Astrocyte of the hippocampus (primary cell): ENCODE data around the gene WIPF2.

Experiments
- DNase-seq: peaks from one replicate; pipeline ENCODE4 v3.0.0; 2011; ENCODE audit warnings: low read depth, low spot score

WIPF2 gene

GRCh38 chr17:40313668-40314583, 94.8 kb downstream of the WIPF2 start:
- no peak for DNase-seq

DNA sequence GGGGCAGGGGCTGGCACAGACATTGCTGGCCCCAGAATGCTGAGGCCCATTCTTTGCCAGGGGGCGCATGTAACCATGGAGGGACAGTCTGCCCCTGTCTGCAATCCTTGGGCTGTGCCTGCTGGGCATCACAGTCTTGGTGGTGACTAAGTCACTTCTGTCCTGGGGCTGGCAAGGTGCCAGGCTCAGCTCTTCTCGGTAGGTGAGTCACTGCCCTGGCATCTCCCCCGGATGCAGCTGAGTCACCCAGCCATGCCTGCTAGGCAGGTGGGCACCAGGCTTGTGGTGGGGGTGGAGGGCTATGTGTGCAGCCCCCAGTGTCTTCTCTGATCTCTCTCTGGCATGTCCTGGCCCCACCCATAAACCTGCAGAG, 95.5 kb downstream of the WIPF2 start:
- peak; percentile 97 for DNase-seq

GRCh38 chr17:40315206-40315605, 96.1 kb downstream of the WIPF2 start:
- no peak for DNase-seq

GRCh38 chr17:40315678-40316570, 96.8 kb downstream of the WIPF2 start:
- no peak for DNase-seq

GRCh38 chr17:40316571-40317344, 97.7 kb downstream of the WIPF2 start:
- DNase-seq: peak; percentile 85

GRCh38 chr17:40317345-40317873, 98.3 kb downstream of the WIPF2 start:
- peak; percentile 75 for DNase-seq

DNA sequence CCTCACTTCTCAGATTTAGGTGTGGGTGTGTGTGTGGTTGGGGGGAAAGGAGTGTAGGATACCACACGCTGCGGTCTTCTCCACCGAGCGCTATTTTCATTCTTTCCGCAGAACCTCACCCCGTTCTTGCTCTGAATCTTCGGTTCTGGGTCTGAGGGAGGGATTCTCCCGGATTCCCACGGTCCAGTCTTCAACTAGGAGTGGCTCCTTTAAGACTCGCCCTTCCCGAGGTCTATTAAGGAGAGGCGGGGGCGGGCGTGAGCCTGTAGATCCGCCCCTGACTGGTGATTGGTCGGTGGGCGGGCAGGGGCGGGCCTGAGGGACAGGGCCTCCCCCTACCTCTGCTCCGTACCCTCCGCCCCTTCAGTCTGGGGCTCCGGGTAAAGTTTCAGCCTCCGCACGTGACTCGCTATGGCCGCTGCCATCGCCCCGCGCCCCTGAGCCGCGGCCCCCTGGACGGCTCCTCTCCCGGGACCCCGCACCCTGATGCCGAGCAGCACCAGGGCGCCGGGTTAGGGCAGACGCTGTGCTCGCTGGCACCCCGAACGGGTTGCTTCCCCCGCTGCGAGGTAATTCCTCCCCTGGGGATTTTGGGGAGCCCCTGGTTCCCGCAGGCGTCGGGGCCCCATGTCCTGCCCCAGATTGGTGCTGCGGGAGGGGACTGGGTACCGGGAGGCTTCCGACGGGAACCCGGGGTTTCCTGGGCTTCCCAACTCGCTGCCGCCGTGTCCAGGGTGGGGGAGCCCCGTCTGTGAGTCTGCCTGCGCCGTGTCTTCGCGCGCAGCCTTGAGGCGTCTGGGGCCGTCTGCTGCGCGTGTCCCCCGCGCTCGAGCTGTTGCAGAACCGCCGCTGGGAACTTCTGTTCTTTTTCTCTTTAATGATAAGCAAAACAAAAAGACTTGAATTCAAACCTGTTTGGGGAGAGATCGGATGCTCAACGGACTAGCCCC, 99.1 kb downstream of the WIPF2 start:
- peak; percentile 99 for DNase-seq

DNA sequence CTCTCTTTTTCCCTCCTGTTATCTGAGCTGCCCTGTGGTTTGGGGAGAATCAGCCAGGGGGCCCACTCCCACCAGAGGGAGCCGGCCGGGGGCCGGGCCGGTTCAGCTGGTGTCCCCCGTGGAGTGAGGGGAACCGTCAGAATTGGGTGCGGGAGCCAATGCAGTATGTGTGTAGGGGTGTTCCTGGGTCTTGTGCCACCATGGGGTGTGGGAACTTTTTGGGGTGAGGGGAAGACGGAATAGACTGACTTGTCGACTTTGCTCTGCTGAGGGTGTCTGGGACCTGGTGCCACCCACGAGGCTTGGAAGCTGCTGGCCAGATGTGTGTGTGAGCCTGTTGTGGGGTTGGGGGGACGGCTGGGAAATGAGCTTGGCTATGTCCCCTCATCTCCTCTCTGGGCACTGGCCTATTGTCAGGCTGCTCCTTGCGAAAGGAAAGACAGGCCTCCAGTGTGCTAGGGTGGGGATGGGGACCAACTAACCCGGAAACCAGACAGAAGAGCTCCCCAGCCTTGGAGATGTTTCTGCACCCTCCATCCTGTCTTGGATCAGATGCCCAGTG, 99.8 kb downstream of the WIPF2 start:
- no peak for DNase-seq

- no peak for DNase-seq
Measured at GRCh38 chr17:40319651-40320540, 100.8 kb downstream of the WIPF2 start.

GRCh38 chr17:40320756-40321523, 101.8 kb downstream of the WIPF2 start:
- peak; percentile 40 for DNase-seq

- no peak for DNase-seq
Measured at GRCh38 chr17:40321524-40321929, 102.4 kb downstream of the WIPF2 start.

DNA sequence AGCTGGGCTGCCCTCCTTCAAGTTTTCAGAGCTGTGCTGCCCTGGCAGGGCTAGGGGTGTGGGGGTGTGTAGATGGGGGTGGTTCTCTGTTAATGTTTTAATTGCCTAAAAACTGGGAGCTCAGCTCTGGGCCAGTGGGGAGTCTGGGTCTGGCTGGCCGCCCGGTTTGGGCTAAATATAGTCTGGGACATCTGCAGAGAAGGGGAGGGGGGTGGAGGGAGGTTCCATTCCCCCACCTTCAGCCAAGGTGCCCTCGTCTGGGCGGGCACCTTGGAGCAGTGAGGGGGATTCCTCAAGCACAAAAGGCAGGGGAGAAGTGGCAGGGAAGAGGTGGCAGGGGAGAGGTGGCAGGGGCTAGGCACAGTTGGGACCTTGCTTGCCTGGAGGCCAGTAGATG, 102.9 kb downstream of the WIPF2 start:
- peak; percentile 25 for DNase-seq

GRCh38 chr17:40322358-40323315, 103.5 kb downstream of the WIPF2 start:
- DNase-seq: peak; percentile 89

- peak; percentile 64 for DNase-seq
Measured at GRCh38 chr17:40323391-40324381, 104.6 kb downstream of the WIPF2 start.

- no peak for DNase-seq
Measured at GRCh38 chr17:40325156-40326013, 106.3 kb downstream of the WIPF2 start.
